Peyer's patch (tissue), 4 donors: ENCODE results near the gene ERC1. TPM values are rescaled to one million over a fixed set of nuclear protein-coding genes. Genes with fewer than 3 reads are reported as not detected.

Source experiments
- DNase-seq, 3 donors: peaks; one replicate each; pipeline ENCODE4 v3.0.0-alpha.2; 2017 to 2019
- H3K27ac ChIP-seq, 4 donors: fragments of 200-600 bp; sonication (generic); one replicate each; pipeline ENCODE4 v1.5.1; 2016 to 2019
- H3K27me3 ChIP-seq, 2 donors: fragments of 200-600 bp; sonication (generic); one replicate each; pipeline ENCODE4 v1.5.1; 2019
- H3K36me3 ChIP-seq, 3 donors: fragments of 200-600 bp; sonication (generic); one replicate each; pipeline ENCODE4 v1.5.1; 2016 to 2019
- H3K4me1 ChIP-seq, 4 donors: fragments of 200-600 bp; sonication (generic); one replicate each; pipeline ENCODE4 v1.5.1; 2016 to 2019
- H3K4me3 ChIP-seq, 4 donors: fragments of 200-600 bp; sonication (generic); 1 replicate in 3 of 4; 2 replicates in 1 of 4; pipeline ENCODE4 v1.5.1; 2016 to 2019; ENCODE audit warnings: mild to moderate bottlenecking in 1 of 4
- H3K9me3 ChIP-seq, 4 donors: fragments of 200-600 bp; sonication (generic); one replicate each; pipeline ENCODE4 v1.5.1; 2016 to 2019; ENCODE audit warnings: mild to moderate bottlenecking in 1 of 4
- CTCF ChIP-seq, 6 experiments: fragments of 450-650 bp in 4 of 6; fragments of 200-600 bp in 2 of 6; sonication (generic) in 1 of 6; IDR thresholded peaks; one replicate each; pipeline ENCODE4 v1.5.1; 2017 to 2019; ENCODE audit warnings: antibody characterized with exemption in 6 of 6, mild to moderate bottlenecking in 3 of 6, moderate library complexity in 1 of 6
- POLR2A ChIP-seq, 2 donors: fragments of 450-650 bp; IDR thresholded peaks; one replicate each; pipeline ENCODE4 v1.5.1; 2017; ENCODE audit warnings: antibody characterized with exemption in 2 of 2, mild to moderate bottlenecking in 2 of 2, moderate library complexity in 2 of 2
- total RNA-seq, 4 donors: library from RNA; depleted of rRNA; stranded (reverse); fragments of >200 nt; gene quantifications; one replicate each; pipeline ENCODE4 v1.1.0, GENCODE V29; 2016

The ERC1 gene
- total RNA-seq, 4 donors from 2014 or later = 26.5 to 184 (median 31.7) TPM

- TF ChIP-seq POLR2A (IDR thresholded peaks at IDR 0.05) (no peak), CTCF (IDR thresholded peaks at IDR 0.05) (no peak)
- H3K9me3 ChIP-seq = no peaks in the 10 kb centered on the region
- H3K36me3 ChIP-seq = peaks cover 0 to 3% (median 0%) of the 10 kb centered on the region in 3 donors
- H3K4me3 ChIP-seq = no peak overlapping the region
- no peak overlapping the region for H3K27ac ChIP-seq
- DNase-seq = no peak
- no peaks in the 10 kb centered on the region for H3K4me1 ChIP-seq
- no peaks in the 10 kb centered on the region for H3K27me3 ChIP-seq
Measured at GRCh38 chr12:1403417-1403816, 412.4 kb downstream of the ERC1 start.

- Histone ChIP-seq H3K27ac (no peak overlapping the region), H3K4me1 (no peaks in the 10 kb centered on the region), H3K4me3 (no peak overlapping the region), H3K36me3 (peaks cover 0 to 9% (median 0%) of the 10 kb centered on the region in 3 donors), H3K27me3 (no peaks in the 10 kb centered on the region), H3K9me3 (no peaks in the 10 kb centered on the region)
- no peak for TF ChIP-seq CTCF (IDR thresholded peaks at IDR 0.05)
- TF ChIP-seq POLR2A (IDR thresholded peaks at IDR 0.05) = no peak
- DNase-seq = no peak
Measured at GRCh38 chr12:1405619-1406018, 414.6 kb downstream of the ERC1 start.

GRCh38 chr12:1410794-1411193, 419.8 kb downstream of the ERC1 start:
- Histone ChIP-seq H3K27me3 (no peaks in the 10 kb centered on the region), H3K4me1 (no peaks in the 10 kb centered on the region), H3K27ac (no peak overlapping the region), H3K4me3 (no peak overlapping the region), H3K36me3 (peaks cover 0 to 15% (median 0%) of the 10 kb centered on the region in 3 donors), H3K9me3 (no peaks in the 10 kb centered on the region)
- DNase-seq = no peak
- TF ChIP-seq POLR2A (IDR thresholded peaks at IDR 0.05) (no peak), CTCF (IDR thresholded peaks at IDR 0.05) (no peak)

- H3K27me3 ChIP-seq = no peaks in the 10 kb centered on the region
- TF ChIP-seq POLR2A (IDR thresholded peaks at IDR 0.05) = no peak
- no peak for TF ChIP-seq CTCF (IDR thresholded peaks at IDR 0.05)
- H3K36me3 ChIP-seq = peaks cover 0 to 9% (median 0%) of the 10 kb centered on the region in 3 donors
- no peak overlapping the region for H3K4me3 ChIP-seq
- no peak overlapping the region for H3K27ac ChIP-seq
- no peaks in the 10 kb centered on the region for H3K4me1 ChIP-seq
- DNase-seq = no peak
- no peaks in the 10 kb centered on the region for H3K9me3 ChIP-seq
Measured at GRCh38 chr12:1413930-1414329, 422.9 kb downstream of the ERC1 start.

- TF ChIP-seq CTCF (IDR thresholded peaks at IDR 0.05) = no peak
- TF ChIP-seq POLR2A (IDR thresholded peaks at IDR 0.05) = no peak
- Histone ChIP-seq H3K27ac (no peak overlapping the region), H3K4me3 (no peak overlapping the region), H3K36me3 (no peaks in the 10 kb centered on the region), H3K27me3 (no peaks in the 10 kb centered on the region), H3K4me1 (no peaks in the 10 kb centered on the region), H3K9me3 (peaks cover 0 to 9% (median 0%) of the 10 kb centered on the region in 4 donors)
- no peak for DNase-seq
Measured at GRCh38 chr12:1418144-1418543, 427.1 kb downstream of the ERC1 start.

GRCh38 chr12:1419849-1420371, 428.9 kb downstream of the ERC1 start:
- TF ChIP-seq POLR2A (IDR thresholded peaks at IDR 0.05) (no peak), CTCF (IDR thresholded peaks at IDR 0.05) (no peak)
- Histone ChIP-seq H3K4me1 (no peaks in the 10 kb centered on the region), H3K4me3 (no peak overlapping the region), H3K9me3 (peaks cover 0 to 9% (median 0%) of the 10 kb centered on the region in 4 donors), H3K27ac (no peak overlapping the region), H3K36me3 (no peaks in the 10 kb centered on the region), H3K27me3 (no peaks in the 10 kb centered on the region)
- DNase-seq = no peak
